ENCODE measurements around the gene HEYL. TPM values are rescaled to one million over a fixed set of nuclear protein-coding genes. Genes with fewer than 3 reads are reported as not detected.

The HEYL gene
- total RNA-seq, 2 experiments from 2014 or later = 0.05 TPM; not detected in 1

DNA sequence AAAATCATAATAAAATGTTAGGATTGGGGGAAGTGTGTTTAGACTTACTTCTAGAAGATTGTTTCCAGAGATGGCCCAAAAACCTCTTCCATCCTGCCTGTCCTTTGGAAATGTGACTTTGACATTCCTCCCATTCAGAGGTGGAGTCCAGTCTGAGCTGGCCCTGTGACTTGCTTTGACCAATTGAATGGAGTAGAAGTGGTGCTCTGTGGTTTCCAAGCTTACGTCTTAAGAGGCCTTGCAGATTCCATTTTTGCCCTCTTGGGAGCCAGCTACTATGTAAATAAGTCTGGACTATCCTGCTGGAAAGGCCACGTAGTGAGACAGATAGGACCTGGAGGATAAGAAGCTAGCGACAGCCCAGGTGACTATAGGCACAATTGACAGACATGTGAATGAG, 33.8 kb upstream of the HEYL start:
- Mint-ChIP-seq H3K27ac (no peak overlapping the region), H3K27me3 (peaks cover 39% of the 10 kb centered on the region), H3K36me3 (ENCODE audit: low read depth) (no peaks in the 10 kb centered on the region), H3K4me3 (no peak overlapping the region), H3K4me1 (ENCODE audit: low read depth) (peaks cover 8% of the 10 kb centered on the region), H3K9me3 (no peaks in the 10 kb centered on the region)
- peaks cover 0 to 5% of the 10 kb centered on the region in 2 experiments for H3K9me3 ChIP-seq (ENCODE audit: control insufficient read depth in 1 of 2, insufficient read depth in 1 of 2, low read length in 2 of 2)
- no peaks in the 10 kb centered on the region for H3K36me3 ChIP-seq (ENCODE audit: insufficient read depth, low read length)
- no peak overlapping the region for H3K27ac ChIP-seq (ENCODE audit: low read depth in 1 of 2, low read length in 2 of 2)
- peaks cover 39 to 46% of the 10 kb centered on the region in 2 experiments for H3K27me3 ChIP-seq (ENCODE audit: control insufficient read depth in 1 of 2, insufficient read depth in 2 of 2, low read length in 2 of 2)
- intact Hi-C loops (cut with DNase I, micrococcal nuclease) = loop anchor here in 1 of 2 experiments (2.0 kb wide), 2 partner anchors 16 to 46 kb away; no protein-coding TSS in a partner anchor
- H3K4me1 ChIP-seq (ENCODE audit: insufficient read depth, low read length) = peaks cover 17% of the 10 kb centered on the region
- no peak overlapping the region for H3K4me3 ChIP-seq (ENCODE audit: low read length)
- ATAC-seq (ENCODE audit: poor library complexity) = no peak
- POLR2A ChIA-PET = interaction anchor here (1.3 to 4.7 kb wide), 3 partner anchors 8 to 19 kb away, joined by 7 to 33 read pairs (median 19); partner anchors contain the start of gene HPCAL4
- CTCF ChIA-PET = interaction anchor here (1.0 to 3.7 kb wide), 4 partner anchors 15 to 67 kb away, joined by 3 to 21 read pairs (median 5); no protein-coding TSS in a partner anchor
- DNase-seq = no peak
- TF ChIP-seq, protein P1, sequence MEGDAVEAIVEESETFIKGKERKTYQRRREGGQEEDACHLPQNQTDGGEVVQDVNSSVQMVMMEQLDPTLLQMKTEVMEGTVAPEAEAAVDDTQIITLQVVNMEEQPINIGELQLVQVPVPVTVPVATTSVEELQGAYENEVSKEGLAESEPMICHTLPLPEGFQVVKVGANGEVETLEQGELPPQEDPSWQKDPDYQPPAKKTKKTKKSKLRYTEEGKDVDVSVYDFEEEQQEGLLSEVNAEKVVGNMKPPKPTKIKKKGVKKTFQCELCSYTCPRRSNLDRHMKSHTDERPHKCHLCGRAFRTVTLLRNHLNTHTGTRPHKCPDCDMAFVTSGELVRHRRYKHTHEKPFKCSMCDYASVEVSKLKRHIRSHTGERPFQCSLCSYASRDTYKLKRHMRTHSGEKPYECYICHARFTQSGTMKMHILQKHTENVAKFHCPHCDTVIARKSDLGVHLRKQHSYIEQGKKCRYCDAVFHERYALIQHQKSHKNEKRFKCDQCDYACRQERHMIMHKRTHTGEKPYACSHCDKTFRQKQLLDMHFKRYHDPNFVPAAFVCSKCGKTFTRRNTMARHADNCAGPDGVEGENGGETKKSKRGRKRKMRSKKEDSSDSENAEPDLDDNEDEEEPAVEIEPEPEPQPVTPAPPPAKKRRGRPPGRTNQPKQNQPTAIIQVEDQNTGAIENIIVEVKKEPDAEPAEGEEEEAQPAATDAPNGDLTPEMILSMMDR (IDR thresholded peaks at IDR 0.05) = no peak

DNA sequence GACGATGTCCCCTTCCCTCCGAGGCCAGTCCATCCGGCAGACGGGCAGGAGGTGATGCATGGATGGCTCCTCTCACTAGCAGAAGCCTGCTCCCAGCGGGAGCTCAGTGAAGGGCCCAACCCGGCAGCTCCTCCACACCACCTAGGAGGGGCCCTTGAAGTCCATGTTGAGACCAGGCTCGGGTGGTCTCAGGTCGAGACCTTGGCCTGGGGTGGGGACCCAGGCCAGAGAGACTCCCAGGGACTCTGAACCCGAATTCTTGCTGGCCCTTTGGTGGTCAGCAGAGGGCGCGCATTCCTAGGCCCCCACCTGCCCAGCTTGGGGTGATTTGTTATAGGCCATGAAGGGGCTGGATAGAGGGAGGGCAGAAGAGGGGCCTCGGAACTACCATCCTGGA, 33.1 kb upstream of the HEYL start:
- intact Hi-C loops (cut with DNase I, micrococcal nuclease) = loop anchor here (1.0 to 2.0 kb wide), 3 partner anchors 16 to 48 kb away; no protein-coding TSS in a partner anchor
- Mint-ChIP-seq H3K36me3 (ENCODE audit: low read depth) (no peaks in the 10 kb centered on the region), H3K9me3 (no peaks in the 10 kb centered on the region), H3K4me3 (peak overlapping the region; percentile 76), H3K4me1 (ENCODE audit: low read depth) (peaks cover 8% of the 10 kb centered on the region), H3K27ac (no peak overlapping the region), H3K27me3 (peaks cover 43% of the 10 kb centered on the region)
- H3K4me3 ChIP-seq (ENCODE audit: low read length) = peak overlapping the region; percentile 28
- H3K27me3 ChIP-seq (ENCODE audit: control insufficient read depth in 1 of 2, insufficient read depth in 2 of 2, low read length in 2 of 2) = peaks cover 45 to 46% of the 10 kb centered on the region in 2 experiments
- CTCF ChIA-PET = interaction anchor here (1.0 to 3.7 kb wide), 5 partner anchors 15 to 66 kb away, joined by 3 to 21 read pairs (median 6); no protein-coding TSS in a partner anchor
- POLR2A ChIA-PET = interaction anchor here (1.1 to 4.7 kb wide), 4 partner anchors 8 to 47 kb away, joined by 4 to 33 read pairs (median 13); partner anchors contain the start of gene HPCAL4
- no peaks in the 10 kb centered on the region for H3K36me3 ChIP-seq (ENCODE audit: insufficient read depth, low read length)
- peaks cover 0 to 5% of the 10 kb centered on the region in 2 experiments for H3K9me3 ChIP-seq (ENCODE audit: control insufficient read depth in 1 of 2, insufficient read depth in 1 of 2, low read length in 2 of 2)
- no peak overlapping the region for H3K27ac ChIP-seq (ENCODE audit: low read depth in 1 of 2, low read length in 2 of 2)
- peaks cover 17% of the 10 kb centered on the region for H3K4me1 ChIP-seq (ENCODE audit: insufficient read depth, low read length)
- ATAC-seq (ENCODE audit: poor library complexity) (peak; percentile 39), DNase-seq (peak in 11 of 14 experiments; percentile 27 to 69 (median 42))
- TF ChIP-seq, protein P1 (IDR thresholded peaks at IDR 0.05) = peak; percentile 63

GRCh38 chr1:39671793-39672550, 32.5 kb upstream of the HEYL start, which contains the start of gene NT5C1A:
NT5C1A (minus strand) TSS chr1:39672107; CDS start chr1:39672038, 69 bp downstream.
- Mint-ChIP-seq H3K9me3 (no peaks in the 10 kb centered on the region), H3K36me3 (ENCODE audit: low read depth) (no peaks in the 10 kb centered on the region), H3K4me1 (ENCODE audit: low read depth) (peaks cover 8% of the 10 kb centered on the region), H3K4me3 (peak within 1 kb of the TSS; percentile 76), H3K27ac (no peak within 1 kb of the TSS), H3K27me3 (peaks cover 43% of the 10 kb centered on the region)
- no peaks in the 10 kb centered on the region for H3K36me3 ChIP-seq (ENCODE audit: insufficient read depth, low read length)
- H3K9me3 ChIP-seq (ENCODE audit: control insufficient read depth in 1 of 2, insufficient read depth in 1 of 2, low read length in 2 of 2) = peaks cover 0 to 5% of the 10 kb centered on the region in 2 experiments
- ChIA-PET CTCF (interaction anchor here (1.0 to 3.7 kb wide), 4 partner anchors 14 to 66 kb away, joined by 3 to 21 read pairs (median 8); no protein-coding TSS in a partner anchor), POLR2A (interaction anchor here (1.1 to 4.7 kb wide), 4 partner anchors 9 to 48 kb away, joined by 4 to 33 read pairs (median 13); partner anchors contain the start of gene HPCAL4)
- intact Hi-C loops (cut with DNase I, micrococcal nuclease) = loop anchor here (1.0 to 2.0 kb wide), 3 partner anchors 17 to 48 kb away; no protein-coding TSS in a partner anchor
- ATAC-seq (ENCODE audit: poor library complexity) (peak; percentile 69), DNase-seq (peak in 9 of 14 experiments; percentile 15 to 66 (median 32))
- no peak within 1 kb of the TSS for H3K27ac ChIP-seq (ENCODE audit: low read depth in 1 of 2, low read length in 2 of 2)
- TF ChIP-seq, protein P1 (IDR thresholded peaks at IDR 0.05) = no peak
- H3K4me3 ChIP-seq (ENCODE audit: low read length) = peak within 1 kb of the TSS; percentile 41
- H3K27me3 ChIP-seq (ENCODE audit: control insufficient read depth in 1 of 2, insufficient read depth in 2 of 2, low read length in 2 of 2) = peaks cover 45 to 46% of the 10 kb centered on the region in 2 experiments
- peaks cover 17% of the 10 kb centered on the region for H3K4me1 ChIP-seq (ENCODE audit: insufficient read depth, low read length)

All from CD4-positive, alpha-beta T cell (primary cell).